Measurements from ENCODE around the gene SMAD6.

Gene SMAD6

DNA sequence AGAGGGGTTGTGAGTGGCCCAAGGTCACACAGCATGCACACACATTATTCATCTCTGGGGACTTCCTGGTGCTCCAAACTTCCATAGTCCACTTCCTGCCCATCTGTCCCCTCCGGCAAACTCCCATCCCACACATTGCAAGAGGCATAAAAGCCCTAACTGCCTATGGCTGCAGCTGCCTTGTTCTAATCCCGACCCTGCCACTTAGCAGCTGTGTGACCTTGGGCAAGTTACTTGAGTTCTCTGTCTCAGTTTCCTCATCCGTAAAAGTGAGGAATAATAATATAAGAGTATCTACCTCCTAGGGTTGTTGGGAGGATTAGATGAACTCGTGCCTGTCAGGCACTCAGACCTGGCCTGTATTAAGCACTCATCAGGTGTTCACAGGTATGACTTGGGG is 84.2 kb downstream of the SMAD6 start:
- no peaks in the 10 kb centered on the region for H3K4me1 ChIP-seq (ENCODE audit: control insufficient read depth, low read length)
- no peaks in the 10 kb centered on the region for H4K20me1 ChIP-seq (ENCODE audit: control insufficient read depth, insufficient read depth, low read depth, low read length)
- H3K79me2 ChIP-seq (ENCODE audit: control insufficient read depth, low read length), result no peaks in the 10 kb centered on the region
- no peak overlapping the region for H3K4me3 ChIP-seq (ENCODE audit: low read length)
- H3K27ac ChIP-seq (ENCODE audit: low read depth, low read length), result no peak overlapping the region
- H3F3A ChIP-seq (ENCODE audit: control insufficient read depth, insufficient read depth), result no peaks in the 10 kb centered on the region
- no peaks in the 10 kb centered on the region for H3K9me2 ChIP-seq (replicated peaks; ENCODE audit: control insufficient read depth, low read length)
- H3K36me3 ChIP-seq (ENCODE audit: control insufficient read depth, low read length), result no peaks in the 10 kb centered on the region
- no peak for TF ChIP-seq EZH2phosphoT487 (IDR thresholded peaks at IDR 0.05; ENCODE audit: borderline replicate concordance, low read length)
- TF ChIP-seq, protein P1, sequence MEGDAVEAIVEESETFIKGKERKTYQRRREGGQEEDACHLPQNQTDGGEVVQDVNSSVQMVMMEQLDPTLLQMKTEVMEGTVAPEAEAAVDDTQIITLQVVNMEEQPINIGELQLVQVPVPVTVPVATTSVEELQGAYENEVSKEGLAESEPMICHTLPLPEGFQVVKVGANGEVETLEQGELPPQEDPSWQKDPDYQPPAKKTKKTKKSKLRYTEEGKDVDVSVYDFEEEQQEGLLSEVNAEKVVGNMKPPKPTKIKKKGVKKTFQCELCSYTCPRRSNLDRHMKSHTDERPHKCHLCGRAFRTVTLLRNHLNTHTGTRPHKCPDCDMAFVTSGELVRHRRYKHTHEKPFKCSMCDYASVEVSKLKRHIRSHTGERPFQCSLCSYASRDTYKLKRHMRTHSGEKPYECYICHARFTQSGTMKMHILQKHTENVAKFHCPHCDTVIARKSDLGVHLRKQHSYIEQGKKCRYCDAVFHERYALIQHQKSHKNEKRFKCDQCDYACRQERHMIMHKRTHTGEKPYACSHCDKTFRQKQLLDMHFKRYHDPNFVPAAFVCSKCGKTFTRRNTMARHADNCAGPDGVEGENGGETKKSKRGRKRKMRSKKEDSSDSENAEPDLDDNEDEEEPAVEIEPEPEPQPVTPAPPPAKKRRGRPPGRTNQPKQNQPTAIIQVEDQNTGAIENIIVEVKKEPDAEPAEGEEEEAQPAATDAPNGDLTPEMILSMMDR (IDR thresholded peaks at IDR 0.05; ENCODE audit: low read depth, low read length, poor library complexity, severe bottlenecking), result no peak
- no peak overlapping the region for H3K4me2 ChIP-seq (ENCODE audit: low read length)
- H3K9me3 ChIP-seq (ENCODE audit: control insufficient read depth, insufficient read depth, low read length), result no peaks in the 10 kb centered on the region
- no peaks in the 10 kb centered on the region for H3K27me3 ChIP-seq (ENCODE audit: control insufficient read depth, low read length)

DNA sequence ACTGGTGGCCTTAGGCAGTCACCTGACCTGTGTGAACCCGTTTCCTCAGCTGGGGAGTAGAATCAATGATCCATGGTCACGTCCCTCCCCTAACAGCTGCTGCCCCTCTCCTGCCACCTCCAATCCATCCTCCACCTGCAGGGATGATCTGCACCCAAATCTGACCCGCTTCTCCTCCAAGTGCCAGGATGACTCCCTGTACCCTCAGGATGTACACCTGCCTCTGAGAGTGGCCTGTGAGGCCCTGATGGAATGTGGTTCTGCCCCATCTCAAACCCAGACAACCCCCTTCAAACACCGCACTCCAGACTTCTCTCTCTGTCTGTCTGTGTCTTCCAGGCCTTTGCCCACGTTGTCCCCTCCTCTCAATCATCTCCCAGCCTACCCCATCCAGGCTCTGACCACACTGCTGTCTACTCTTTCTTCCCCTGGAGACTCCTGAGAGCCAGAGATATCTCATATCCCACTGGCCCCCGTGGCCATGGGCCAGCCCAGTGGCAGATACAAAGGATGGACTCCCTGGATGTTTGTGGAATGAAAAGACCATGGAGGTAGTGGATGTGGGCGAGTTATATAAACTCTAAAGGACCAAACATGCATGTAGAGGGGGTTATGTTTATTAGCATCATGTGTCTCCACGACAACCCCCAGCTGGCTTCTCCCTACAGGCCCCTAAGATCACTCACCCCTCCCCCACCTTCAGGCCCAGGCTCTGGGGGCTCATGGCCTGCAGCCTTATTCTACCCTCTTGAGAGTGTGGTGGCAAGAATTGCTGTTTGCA is 84.9 kb downstream of the SMAD6 start:
- no peaks in the 10 kb centered on the region for H4K20me1 ChIP-seq (ENCODE audit: control insufficient read depth, insufficient read depth, low read depth, low read length)
- H3K79me2 ChIP-seq (ENCODE audit: control insufficient read depth, low read length), result no peaks in the 10 kb centered on the region
- no peak overlapping the region for H3K4me2 ChIP-seq (ENCODE audit: low read length)
- no peaks in the 10 kb centered on the region for H3K9me3 ChIP-seq (ENCODE audit: control insufficient read depth, insufficient read depth, low read length)
- TF ChIP-seq EZH2phosphoT487 (IDR thresholded peaks at IDR 0.05; ENCODE audit: borderline replicate concordance, low read length), result no peak
- TF ChIP-seq, protein P1 (IDR thresholded peaks at IDR 0.05; ENCODE audit: low read depth, low read length, poor library complexity, severe bottlenecking), result no peak
- H3K27ac ChIP-seq (ENCODE audit: low read depth, low read length), result no peak overlapping the region
- H3K36me3 ChIP-seq (ENCODE audit: control insufficient read depth, low read length), result no peaks in the 10 kb centered on the region
- no peaks in the 10 kb centered on the region for H3K27me3 ChIP-seq (ENCODE audit: control insufficient read depth, low read length)
- no peaks in the 10 kb centered on the region for H3K4me1 ChIP-seq (ENCODE audit: control insufficient read depth, low read length)
- H3F3A ChIP-seq (ENCODE audit: control insufficient read depth, insufficient read depth), result no peaks in the 10 kb centered on the region
- no peaks in the 10 kb centered on the region for H3K9me2 ChIP-seq (replicated peaks; ENCODE audit: control insufficient read depth, low read length)
- no peak overlapping the region for H3K4me3 ChIP-seq (ENCODE audit: low read length)

DNA sequence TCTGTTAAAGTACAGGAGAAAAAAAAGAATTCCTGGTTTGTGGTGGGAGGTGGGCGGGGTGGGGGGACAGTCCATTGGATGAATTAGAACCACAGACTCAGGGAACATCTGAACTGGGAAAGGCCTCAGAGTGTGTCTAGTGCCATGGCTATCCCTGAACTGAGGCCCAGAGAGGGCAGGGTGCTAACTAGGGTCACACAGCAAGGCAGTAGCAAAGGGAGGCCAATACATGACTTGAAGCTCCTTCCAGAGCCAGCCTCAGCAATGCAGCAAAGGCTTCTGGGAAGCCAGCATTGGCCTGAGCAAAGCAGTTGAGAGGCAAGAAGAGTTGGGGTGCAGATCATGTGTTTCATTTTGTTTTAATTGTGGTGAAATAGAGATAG is 85.4 kb downstream of the SMAD6 start:
- Histone ChIP-seq H3K9me2 (replicated peaks; ENCODE audit: control insufficient read depth, low read length) (no peaks in the 10 kb centered on the region), H3K4me2 (ENCODE audit: low read length) (no peak overlapping the region), H3K4me1 (ENCODE audit: control insufficient read depth, low read length) (no peaks in the 10 kb centered on the region), H4K20me1 (ENCODE audit: control insufficient read depth, insufficient read depth, low read depth, low read length) (no peaks in the 10 kb centered on the region), H3K27me3 (ENCODE audit: control insufficient read depth, low read length) (no peaks in the 10 kb centered on the region), H3K36me3 (ENCODE audit: control insufficient read depth, low read length) (no peaks in the 10 kb centered on the region), H3K9me3 (ENCODE audit: control insufficient read depth, insufficient read depth, low read length) (no peaks in the 10 kb centered on the region), H3K79me2 (ENCODE audit: control insufficient read depth, low read length) (no peaks in the 10 kb centered on the region), H3K4me3 (ENCODE audit: low read length) (no peak overlapping the region), H3F3A (ENCODE audit: control insufficient read depth, insufficient read depth) (no peaks in the 10 kb centered on the region), H3K27ac (ENCODE audit: low read depth, low read length) (no peak overlapping the region)
- TF ChIP-seq EZH2phosphoT487 (IDR thresholded peaks at IDR 0.05; ENCODE audit: borderline replicate concordance, low read length), result no peak

DNA sequence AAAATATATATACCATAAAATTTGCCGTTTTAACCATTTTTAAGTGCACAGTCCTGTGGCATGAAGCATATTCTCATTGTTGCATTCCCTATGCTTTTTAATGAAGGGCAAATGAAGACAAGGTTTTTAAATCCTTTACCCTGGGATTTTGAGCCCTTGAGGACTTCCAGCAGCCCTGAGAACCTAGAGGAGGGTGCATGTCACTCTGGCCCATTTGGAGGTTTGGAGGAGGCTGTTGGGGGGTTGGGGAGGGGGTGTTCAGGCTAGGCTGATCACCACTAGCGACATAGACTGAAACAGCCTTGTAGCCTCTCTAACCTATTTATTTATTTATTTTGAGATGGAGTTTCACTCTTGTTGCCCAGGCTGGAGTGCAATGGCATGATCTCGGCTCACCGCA is 86.0 kb downstream of the SMAD6 start:
- no peaks in the 10 kb centered on the region for H3K9me2 ChIP-seq (replicated peaks; ENCODE audit: control insufficient read depth, low read length)
- no peaks in the 10 kb centered on the region for H3K36me3 ChIP-seq (ENCODE audit: control insufficient read depth, low read length)
- no peak overlapping the region for H3K4me3 ChIP-seq (ENCODE audit: low read length)
- no peaks in the 10 kb centered on the region for H3K27me3 ChIP-seq (ENCODE audit: control insufficient read depth, low read length)
- H3F3A ChIP-seq (ENCODE audit: control insufficient read depth, insufficient read depth), result no peaks in the 10 kb centered on the region
- no peaks in the 10 kb centered on the region for H4K20me1 ChIP-seq (ENCODE audit: control insufficient read depth, insufficient read depth, low read depth, low read length)
- H3K4me2 ChIP-seq (ENCODE audit: low read length), result no peak overlapping the region
- H3K9me3 ChIP-seq (ENCODE audit: control insufficient read depth, insufficient read depth, low read length), result no peaks in the 10 kb centered on the region
- no peak for TF ChIP-seq EZH2phosphoT487 (IDR thresholded peaks at IDR 0.05; ENCODE audit: borderline replicate concordance, low read length)
- TF ChIP-seq, protein P1 (IDR thresholded peaks at IDR 0.05; ENCODE audit: low read depth, low read length, poor library complexity, severe bottlenecking), result no peak
- no peaks in the 10 kb centered on the region for H3K4me1 ChIP-seq (ENCODE audit: control insufficient read depth, low read length)
- H3K27ac ChIP-seq (ENCODE audit: low read depth, low read length), result no peak overlapping the region
- no peaks in the 10 kb centered on the region for H3K79me2 ChIP-seq (ENCODE audit: control insufficient read depth, low read length)

All from DOHH2 (cell line).